IgD-negative memory B cell (primary cell): Measurements from ENCODE around the gene PCNA. TPM values are rescaled to one million over a fixed set of nuclear protein-coding genes. Genes with fewer than 3 reads are reported as not detected.

Experiments used
- H3K27ac Mint-ChIP-seq, 3 donors: one replicate each; pipeline ENCODE4 v1.8.0; 2020 to 2022; ENCODE audit warnings: mild to moderate bottlenecking in 3 of 3, mixed read lengths in 3 of 3, moderate library complexity in 1 of 3
- H3K27me3 Mint-ChIP-seq: one replicate; pipeline ENCODE4 v1.8.0; 2021; ENCODE audit warnings: mixed read lengths
- H3K36me3 Mint-ChIP-seq: one replicate; pipeline ENCODE4 v1.8.0; 2020; ENCODE audit warnings: mild to moderate bottlenecking, mixed read lengths
- H3K4me1 Mint-ChIP-seq, 3 donors: one replicate each; pipeline ENCODE4 v1.8.0; 2020 to 2022; ENCODE audit warnings: mixed read lengths in 3 of 3, mild to moderate bottlenecking in 1 of 3
- H3K4me3 Mint-ChIP-seq, 4 donors: one replicate each; pipeline ENCODE4 v1.8.0; 2020 to 2022; ENCODE audit warnings: mild to moderate bottlenecking in 4 of 4, mixed read lengths in 4 of 4, moderate library complexity in 3 of 4
- H3K9me3 Mint-ChIP-seq, 3 donors: one replicate each; pipeline ENCODE4 v1.8.0; 2020 to 2021; ENCODE audit warnings: mixed read lengths in 3 of 3, mild to moderate bottlenecking in 1 of 3
- polyA plus RNA-seq: library from polyadenylated mRNA; unstranded; fragments of 300-500 nt; fragmentation: Illumina TruSeq; gene quantifications from one replicate; pipeline ENCODE4 v1.2.3, GENCODE V29; 2021

The PCNA gene
- polyA plus RNA-seq, 1 donor from 2014 or later: 42.1 TPM

GRCh38 chr20:5149892-5150225, 30.1 kb upstream of the PCNA start:
- peaks cover 38 to 44% (median 41%) of the 10 kb centered on the region in 3 donors for H3K4me1 Mint-ChIP-seq
- peaks cover 0 to 1% (median 0%) of the 10 kb centered on the region in 3 donors for H3K9me3 Mint-ChIP-seq
- no peak overlapping the region for H3K4me3 Mint-ChIP-seq
- H3K27me3 Mint-ChIP-seq: no peaks in the 10 kb centered on the region
- H3K36me3 Mint-ChIP-seq: peaks cover 3% of the 10 kb centered on the region
- peak overlapping the region in 2 of 3 donors; percentile 23 to 31 for H3K27ac Mint-ChIP-seq

- no peaks in the 10 kb centered on the region for H3K27me3 Mint-ChIP-seq
- H3K4me3 Mint-ChIP-seq: no peak overlapping the region
- peaks cover 3% of the 10 kb centered on the region for H3K36me3 Mint-ChIP-seq
- peaks cover 0 to 1% (median 0%) of the 10 kb centered on the region in 3 donors for H3K9me3 Mint-ChIP-seq
- peaks cover 36 to 51% (median 47%) of the 10 kb centered on the region in 3 donors for H3K4me1 Mint-ChIP-seq
- no peak overlapping the region for H3K27ac Mint-ChIP-seq
Observed at GRCh38 chr20:5148581-5148980, 28.8 kb upstream of the PCNA start.

- H3K4me3 Mint-ChIP-seq: peak overlapping the region in 1 of 4 donors; percentile 38
- H3K9me3 Mint-ChIP-seq: no peaks in the 10 kb centered on the region
- no peaks in the 10 kb centered on the region for H3K27me3 Mint-ChIP-seq
- peaks cover 34 to 52% (median 42%) of the 10 kb centered on the region in 3 donors for H3K4me1 Mint-ChIP-seq
- peaks cover 3% of the 10 kb centered on the region for H3K36me3 Mint-ChIP-seq
- no peak overlapping the region for H3K27ac Mint-ChIP-seq
Observed at GRCh38 chr20:5146871-5147592, 27.3 kb upstream of the PCNA start.

GRCh38 chr20:5146099-5146668, 26.4 kb upstream of the PCNA start:
- Mint-ChIP-seq H3K27ac (no peak overlapping the region), H3K9me3 (no peaks in the 10 kb centered on the region), H3K4me1 (peaks cover 33 to 54% (median 49%) of the 10 kb centered on the region in 3 donors), H3K36me3 (peaks cover 3% of the 10 kb centered on the region), H3K27me3 (no peaks in the 10 kb centered on the region), H3K4me3 (peak overlapping the region in 2 of 4 donors; percentile 15 to 16)

GRCh38 chr20:5145365-5146098, 25.8 kb upstream of the PCNA start:
- Mint-ChIP-seq H3K36me3 (peaks cover 2% of the 10 kb centered on the region), H3K4me1 (peaks cover 33 to 54% (median 54%) of the 10 kb centered on the region in 3 donors), H3K27me3 (no peaks in the 10 kb centered on the region), H3K9me3 (no peaks in the 10 kb centered on the region), H3K27ac (peak overlapping the region in 1 of 3 donors; percentile 89), H3K4me3 (no peak overlapping the region)

GRCh38 chr20:5143851-5144250, 24.1 kb upstream of the PCNA start:
- Mint-ChIP-seq H3K36me3 (peaks cover 2% of the 10 kb centered on the region), H3K9me3 (no peaks in the 10 kb centered on the region), H3K27me3 (no peaks in the 10 kb centered on the region), H3K27ac (peak overlapping the region in 2 of 3 donors; percentile 33 to 59), H3K4me3 (no peak overlapping the region), H3K4me1 (peaks cover 40 to 57% (median 51%) of the 10 kb centered on the region in 3 donors)

GRCh38 chr20:5141615-5142014, 21.9 kb upstream of the PCNA start:
- H3K27ac Mint-ChIP-seq: peak overlapping the region in 2 of 3 donors; percentile 39 to 94
- no peaks in the 10 kb centered on the region for H3K27me3 Mint-ChIP-seq
- peaks cover 2% of the 10 kb centered on the region for H3K36me3 Mint-ChIP-seq
- H3K4me1 Mint-ChIP-seq: peaks cover 32 to 46% (median 36%) of the 10 kb centered on the region in 3 donors
- H3K9me3 Mint-ChIP-seq: no peaks in the 10 kb centered on the region
- H3K4me3 Mint-ChIP-seq: peak overlapping the region in 1 of 4 donors; percentile 23

- H3K27me3 Mint-ChIP-seq: no peaks in the 10 kb centered on the region
- no peak overlapping the region for H3K27ac Mint-ChIP-seq
- H3K9me3 Mint-ChIP-seq: no peaks in the 10 kb centered on the region
- H3K36me3 Mint-ChIP-seq: no peaks in the 10 kb centered on the region
- H3K4me3 Mint-ChIP-seq: no peak overlapping the region
- H3K4me1 Mint-ChIP-seq: peaks cover 33 to 46% (median 36%) of the 10 kb centered on the region in 3 donors
Observed at GRCh38 chr20:5140195-5140594, 20.4 kb upstream of the PCNA start.

- peak overlapping the region in 1 of 3 donors; percentile 27 for H3K27ac Mint-ChIP-seq
- H3K4me3 Mint-ChIP-seq: no peak overlapping the region
- no peaks in the 10 kb centered on the region for H3K9me3 Mint-ChIP-seq
- H3K4me1 Mint-ChIP-seq: peaks cover 29 to 30% (median 29%) of the 10 kb centered on the region in 3 donors
- H3K27me3 Mint-ChIP-seq: no peaks in the 10 kb centered on the region
- H3K36me3 Mint-ChIP-seq: peaks cover 3% of the 10 kb centered on the region
Observed at GRCh38 chr20:5136096-5136495, 16.3 kb upstream of the PCNA start.

- Mint-ChIP-seq H3K27ac (peak overlapping the region in 1 of 3 donors; percentile 27), H3K27me3 (no peaks in the 10 kb centered on the region), H3K9me3 (no peaks in the 10 kb centered on the region), H3K36me3 (peaks cover 3% of the 10 kb centered on the region), H3K4me3 (peak overlapping the region in 1 of 4 donors; percentile 12), H3K4me1 (peaks cover 26 to 30% (median 28%) of the 10 kb centered on the region in 3 donors)
Observed at GRCh38 chr20:5135363-5136012, 15.7 kb upstream of the PCNA start.

GRCh38 chr20:5133998-5134397, 14.2 kb upstream of the PCNA start:
- Mint-ChIP-seq H3K27ac (no peak overlapping the region), H3K4me3 (no peak overlapping the region), H3K36me3 (peaks cover 3% of the 10 kb centered on the region), H3K9me3 (no peaks in the 10 kb centered on the region), H3K27me3 (no peaks in the 10 kb centered on the region), H3K4me1 (peaks cover 22 to 26% (median 22%) of the 10 kb centered on the region in 3 donors)

GRCh38 chr20:5131502-5131901, 11.7 kb upstream of the PCNA start:
- H3K4me3 Mint-ChIP-seq: peak overlapping the region in 1 of 4 donors; percentile 1
- H3K36me3 Mint-ChIP-seq: peaks cover 3% of the 10 kb centered on the region
- peaks cover 28 to 34% (median 30%) of the 10 kb centered on the region in 3 donors for H3K4me1 Mint-ChIP-seq
- no peaks in the 10 kb centered on the region for H3K9me3 Mint-ChIP-seq
- no peaks in the 10 kb centered on the region for H3K27me3 Mint-ChIP-seq
- H3K27ac Mint-ChIP-seq: peak overlapping the region in 2 of 3 donors; percentile 11 to 96

GRCh38 chr20:5128886-5129285, 9.1 kb upstream of the PCNA start:
- Mint-ChIP-seq H3K27ac (peak overlapping the region in 2 of 3 donors; percentile 42 to 51), H3K4me1 (peaks cover 17 to 29% (median 25%) of the 10 kb centered on the region in 3 donors), H3K36me3 (peaks cover 3% of the 10 kb centered on the region), H3K9me3 (no peaks in the 10 kb centered on the region), H3K27me3 (no peaks in the 10 kb centered on the region), H3K4me3 (peak overlapping the region; percentile 1 to 68 (median 22))

GRCh38 chr20:5127859-5128424, 8.2 kb upstream of the PCNA start:
- Mint-ChIP-seq H3K27me3 (no peaks in the 10 kb centered on the region), H3K4me3 (peak overlapping the region; percentile 68 to 96 (median 92)), H3K27ac (peak overlapping the region; percentile 74 to 94 (median 94)), H3K36me3 (peaks cover 3% of the 10 kb centered on the region), H3K9me3 (no peaks in the 10 kb centered on the region), H3K4me1 (peaks cover 17 to 29% (median 25%) of the 10 kb centered on the region in 3 donors)
